Small intestine (tissue), 7 donors: Measurements from ENCODE around the gene TMEM161B. TPM values are rescaled to one million over a fixed set of nuclear protein-coding genes. Genes with fewer than 3 reads are reported as not detected.

Experiments
- DNase-seq, 2 donors: peaks; one replicate each; pipeline versions ENCODE4 v3.0.0 to v3.0.0-alpha.2; 2013
- FAIRE-seq: peaks from 2 replicates; lab custom pipeline; 2012; peaks lifted over from hg19 to GRCh38; lab: Jason Lieb, UNC
- H3K27ac ChIP-seq, 3 donors: one replicate each; pipeline ENCODE4 v1.5.1; 2013; ENCODE audit warnings: low read length in 2 of 3, mild to moderate bottlenecking in 2 of 3, control low read depth in 1 of 3, inconsistent platforms in 1 of 3, low read depth in 1 of 3, moderate library complexity in 1 of 3
- H3K27me3 ChIP-seq, 3 donors: one replicate each; pipeline ENCODE4 v1.6.1; 2013; ENCODE audit warnings: low read length in 3 of 3, inconsistent platforms in 1 of 3; ENCODE audit not compliant: control insufficient read depth in 3 of 3, insufficient read depth in 3 of 3
- H3K36me3 ChIP-seq, 3 donors: one replicate each; pipeline ENCODE4 v1.6.1; 2013; ENCODE audit warnings: low read length in 3 of 3, inconsistent platforms in 1 of 3, low read depth in 1 of 3, mild to moderate bottlenecking in 1 of 3, moderate library complexity in 1 of 3; ENCODE audit not compliant: control insufficient read depth in 3 of 3, insufficient read depth in 2 of 3
- H3K4me1 ChIP-seq, 3 donors: one replicate each; pipeline ENCODE4 v1.6.1; 2013; ENCODE audit warnings: low read length in 2 of 3, inconsistent platforms in 1 of 3, low read depth in 1 of 3, mild to moderate bottlenecking in 1 of 3, moderate library complexity in 1 of 3; ENCODE audit not compliant: control insufficient read depth in 3 of 3, insufficient read depth in 2 of 3
- H3K4me3 ChIP-seq, 3 donors: one replicate each; pipeline ENCODE4 v1.5.1; 2013; ENCODE audit warnings: low read length in 3 of 3, control low read depth in 1 of 3, inconsistent platforms in 1 of 3, low read depth in 1 of 3, mild to moderate bottlenecking in 1 of 3, moderate library complexity in 1 of 3
- H3K9me3 ChIP-seq, 2 donors: one replicate each; pipeline ENCODE4 v1.6.1; 2013; ENCODE audit warnings: low read depth in 1 of 2, low read length in 1 of 2; ENCODE audit not compliant: control insufficient read depth in 2 of 2, insufficient read depth in 1 of 2
- WGBS, 3 donors: extraction: QIAGEN DNeasy Blood & Tissue Kit; methylation state at CpG; one replicate each; pipeline ENCODE4 v1.1.7; 2013; 5-methylcytosine and 5-hydroxymethylcytosine counted together
- polyA plus RNA-seq, 4 donors: library from polyadenylated mRNA; stranded (reverse) in 3 of 4; unstranded in 1 of 4; fragments of 200-250 nt in 3 of 4; fragments of 120-200 nt in 1 of 4; gene quantifications; one replicate each; pipeline versions ENCODE4 v1.2.1 to v1.2.3, GENCODE V29; 2013
- donor health status: healthy with polysubstance abuse.
- donor health status: control.
- donor health status: control.
- donor health status: Bipolar disorder and iron deficiency.
- donor health status: healthy.

TMEM161B gene
- polyA plus RNA-seq, 4 donors: 6.3 to 28.9 (median 10.8) TPM

DNA sequence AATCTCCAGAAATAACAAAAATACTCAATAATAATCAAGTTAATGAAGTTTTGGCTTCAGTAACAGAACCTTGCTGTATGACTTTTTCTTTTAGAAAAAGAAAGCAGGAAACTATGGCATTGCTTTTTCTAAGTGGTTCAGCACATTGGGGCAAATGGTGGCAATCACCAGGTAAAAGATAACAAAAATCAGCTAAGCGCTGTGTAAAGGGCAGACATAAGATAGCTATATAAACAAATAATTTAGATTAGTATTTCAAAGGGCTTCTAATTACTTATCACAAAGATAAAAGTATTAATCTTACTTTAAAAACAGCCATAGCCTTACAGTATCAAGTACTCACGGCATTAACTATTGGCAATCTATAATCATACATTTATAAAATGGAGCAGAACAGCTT, 10.0 kb downstream of the TMEM161B start:
- peaks cover 0 to 2% (median 0%) of the 10 kb centered on the region in 3 donors for H3K36me3 ChIP-seq
- no peaks in the 10 kb centered on the region for H3K9me3 ChIP-seq
- 18 to 69% (median 33%) methylated on average over 2 of the region's 2 CpGs for WGBS, 3 donors

DNA sequence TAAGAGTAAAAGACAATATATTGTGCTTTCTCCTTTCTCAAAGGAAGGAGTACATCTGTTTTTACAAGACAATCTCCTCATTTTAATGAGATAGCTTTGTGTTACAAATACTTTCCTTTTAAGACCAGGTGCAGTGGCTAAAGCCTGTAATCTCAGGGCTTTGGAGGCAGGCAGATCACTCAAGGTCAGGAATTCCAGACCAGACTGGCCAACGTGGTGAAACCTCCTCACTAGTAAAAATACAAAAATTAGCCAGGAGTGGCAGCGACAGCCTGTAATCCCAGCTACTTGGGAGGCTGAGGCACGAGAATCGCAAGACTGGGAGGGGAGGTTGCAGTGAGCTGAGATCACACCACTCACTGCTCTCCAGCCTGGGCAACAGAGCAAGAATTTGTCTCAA, 11.8 kb downstream of the TMEM161B start:
- Histone ChIP-seq H3K27me3 (no peaks in the 10 kb centered on the region), H3K9me3 (no peaks in the 10 kb centered on the region), H3K36me3 (peaks cover 0 to 2% (median 2%) of the 10 kb centered on the region in 3 donors), H3K4me3 (no peak overlapping the region), H3K4me1 (peaks cover 0 to 10% (median 0%) of the 10 kb centered on the region in 3 donors), H3K27ac (no peak overlapping the region)
- FAIRE-seq: no peak
- DNase-seq: no peak
- 74 to 80% (median 79%) methylated on average over 4 of the region's 4 CpGs for WGBS, 3 donors

More for the DNA sequence above, 10.0 kb downstream of the TMEM161B start:
- DNase-seq (peak in 1 of 2 donors; percentile 58), FAIRE-seq (no peak)
- Histone ChIP-seq H3K27me3 (no peaks in the 10 kb centered on the region), H3K4me1 (peaks cover 0 to 10% (median 0%) of the 10 kb centered on the region in 3 donors), H3K27ac (peak overlapping the region in 1 of 3 donors; percentile 32), H3K4me3 (no peak overlapping the region)

GRCh38 chr5:88256037-88256436, 12.6 kb downstream of the TMEM161B start:
- peak; percentile 15 for FAIRE-seq

GRCh38 chr5:88254320-88254719, 14.3 kb downstream of the TMEM161B start:
- FAIRE-seq (no peak), DNase-seq (no peak)
- peaks cover 0 to 3% of the 10 kb centered on the region in 2 donors for H3K9me3 ChIP-seq
- peaks cover 0 to 8% (median 2%) of the 10 kb centered on the region in 3 donors for H3K36me3 ChIP-seq
- WGBS, 3 donors: 95 to 100% (median 100%) methylated on average over 1 of the region's 1 CpG
- H3K4me1 ChIP-seq: peaks cover 0 to 8% (median 7%) of the 10 kb centered on the region in 3 donors
- no peak overlapping the region for H3K27ac ChIP-seq
- no peaks in the 10 kb centered on the region for H3K27me3 ChIP-seq
- H3K4me3 ChIP-seq: no peak overlapping the region

More at GRCh38 chr5:88256037-88256436, 12.6 kb downstream of the TMEM161B start:
- Histone ChIP-seq H3K4me1 (peaks cover 0 to 10% (median 0%) of the 10 kb centered on the region in 3 donors), H3K36me3 (peaks cover 0 to 2% (median 2%) of the 10 kb centered on the region in 3 donors), H3K27ac (no peak overlapping the region), H3K4me3 (no peak overlapping the region), H3K9me3 (no peaks in the 10 kb centered on the region), H3K27me3 (no peaks in the 10 kb centered on the region)
- no peak for DNase-seq

DNA sequence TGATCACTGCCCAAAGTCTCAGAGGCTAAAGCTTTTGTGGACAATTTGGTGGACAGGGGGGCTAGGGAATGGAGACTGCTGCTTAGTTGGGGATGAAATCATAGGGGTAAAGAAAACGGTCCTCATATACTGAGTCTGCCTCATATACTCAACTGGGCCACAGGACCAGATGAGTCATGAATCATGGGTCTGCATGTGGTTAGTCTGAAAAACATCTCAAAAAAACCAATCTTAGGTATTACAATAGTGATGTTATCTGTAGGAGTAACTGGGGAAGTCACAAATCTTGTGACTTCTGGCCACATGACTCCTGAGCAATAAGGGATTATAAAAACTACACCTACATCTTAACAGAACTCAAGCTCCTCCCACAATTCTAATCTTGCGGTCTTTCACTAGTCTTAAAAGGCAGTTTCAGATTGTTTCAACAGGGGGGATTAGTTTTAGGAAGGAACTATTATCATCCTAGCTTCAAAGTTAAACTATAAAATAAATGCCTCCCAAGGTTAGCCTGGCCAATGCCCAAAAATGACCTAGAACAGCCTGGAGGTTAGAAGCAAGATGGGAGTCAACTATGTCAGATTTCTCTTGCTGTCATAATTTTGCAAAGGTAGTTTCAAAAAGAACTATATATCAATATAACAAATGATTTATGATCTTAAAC, 17.5 kb downstream of the TMEM161B start:
- H3K36me3 ChIP-seq: peaks cover 0 to 8% (median 0%) of the 10 kb centered on the region in 3 donors
- H3K9me3 ChIP-seq: peaks cover 0 to 3% of the 10 kb centered on the region in 2 donors
- no peaks in the 10 kb centered on the region for H3K27me3 ChIP-seq
- H3K4me1 ChIP-seq: peaks cover 0 to 7% (median 5%) of the 10 kb centered on the region in 3 donors
- no peak overlapping the region for H3K4me3 ChIP-seq
- DNase-seq (peak in 1 of 2 donors; percentile 19), FAIRE-seq (no peak)
- WGBS, 3 donors: 78 to 89% (median 86%) methylated on average over 2 of the region's 2 CpGs
- H3K27ac ChIP-seq: no peak overlapping the region

DNA sequence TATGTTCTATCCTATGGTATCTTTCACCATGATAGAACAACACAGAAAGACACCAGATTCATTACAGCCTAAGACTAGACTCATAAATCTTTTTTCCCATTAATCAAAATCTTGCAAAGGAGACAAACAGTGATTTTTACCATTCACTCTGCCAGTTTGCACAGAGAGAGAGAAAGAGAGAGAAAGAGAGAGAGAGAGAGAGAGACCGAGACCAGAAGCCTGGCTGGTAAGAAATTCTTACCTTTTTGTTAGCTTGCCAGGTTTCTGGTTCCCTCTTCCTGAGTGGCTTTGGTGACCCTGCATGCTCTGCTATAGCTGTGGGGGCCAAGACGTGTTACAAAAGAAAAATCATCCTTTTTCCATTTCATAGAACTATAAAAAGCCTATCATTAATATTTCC, 18.6 kb downstream of the TMEM161B start:
- H3K4me1 ChIP-seq: peaks cover 0 to 7% (median under 1%) of the 10 kb centered on the region in 3 donors
- H3K9me3 ChIP-seq: peaks cover 0 to 3% of the 10 kb centered on the region in 2 donors
- H3K27ac ChIP-seq: no peak overlapping the region
- H3K36me3 ChIP-seq: peaks cover 0 to 8% (median 0%) of the 10 kb centered on the region in 3 donors
- DNase-seq (no peak), FAIRE-seq (no peak)
- 89 to 96% (median 91%) methylated on average over 2 of the region's 2 CpGs for WGBS, 3 donors
- H3K4me3 ChIP-seq: no peak overlapping the region
- H3K27me3 ChIP-seq: no peaks in the 10 kb centered on the region

DNA sequence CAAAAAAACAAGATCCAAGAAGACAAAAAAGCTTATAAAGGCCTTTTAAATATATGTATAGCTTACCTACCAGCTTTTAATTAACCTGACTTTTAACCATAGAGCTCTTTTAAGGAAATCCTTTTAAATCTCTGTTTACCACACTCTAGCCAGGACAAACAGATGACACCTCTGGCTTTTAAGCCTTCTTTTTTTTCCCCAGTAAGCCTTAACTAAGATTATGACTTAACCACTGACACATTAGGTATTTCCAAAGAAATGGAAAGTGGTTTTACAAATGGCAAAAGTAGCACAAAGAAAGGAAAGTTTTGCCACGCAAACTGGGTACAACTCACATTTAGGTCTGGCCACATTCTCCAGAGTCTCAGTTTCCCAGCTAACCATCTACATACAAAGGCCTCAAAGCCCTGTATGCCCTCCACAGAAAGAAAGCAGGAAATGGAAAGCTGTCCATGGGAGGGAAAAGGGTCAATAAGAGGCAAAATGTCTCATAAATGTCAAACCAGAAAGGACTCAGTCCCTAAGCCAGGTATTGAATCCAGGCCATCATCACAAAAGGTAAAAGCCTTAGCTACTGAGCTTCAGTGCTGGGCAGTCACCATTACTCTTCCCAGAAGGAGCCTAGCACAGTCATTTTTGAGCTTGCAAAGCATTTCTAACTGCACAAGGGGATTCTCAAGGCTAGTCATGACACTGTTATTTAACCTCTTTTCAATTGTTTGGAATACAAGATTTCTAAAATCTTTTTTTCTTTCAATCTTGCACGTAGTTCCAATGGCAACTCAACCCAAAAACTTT, 19.7 kb downstream of the TMEM161B start:
- H3K4me3 ChIP-seq: no peak overlapping the region
- DNase-seq (no peak), FAIRE-seq (no peak)
- peaks cover 0 to 8% (median 0%) of the 10 kb centered on the region in 3 donors for H3K36me3 ChIP-seq
- H3K4me1 ChIP-seq: peaks cover 0 to 7% (median 3%) of the 10 kb centered on the region in 3 donors
- H3K9me3 ChIP-seq: peaks cover 0 to 3% of the 10 kb centered on the region in 2 donors
- no peaks in the 10 kb centered on the region for H3K27me3 ChIP-seq
- 93 to 97% (median 94%) methylated on average over 2 of the region's 2 CpGs for WGBS, 3 donors
- no peak overlapping the region for H3K27ac ChIP-seq

DNA sequence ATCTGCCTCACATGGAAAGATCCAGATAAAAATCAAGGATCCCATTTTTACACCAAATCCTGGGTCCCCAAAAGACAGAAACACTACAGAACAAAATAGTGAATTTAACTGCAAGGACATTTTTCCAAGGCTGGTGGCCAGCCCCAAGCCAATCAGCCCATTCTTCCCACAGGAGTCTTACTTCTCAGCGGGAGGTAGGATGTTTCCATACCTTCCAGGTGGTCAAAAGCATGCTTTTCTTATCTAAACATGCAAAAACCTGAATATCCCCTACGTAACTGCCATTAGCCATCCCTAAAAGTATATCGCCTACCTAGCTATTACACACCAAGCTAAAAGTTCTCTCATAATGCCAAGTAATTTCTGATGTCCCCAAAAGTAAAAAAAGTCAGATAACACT, 20.6 kb downstream of the TMEM161B start:
- Histone ChIP-seq H3K4me3 (no peak overlapping the region), H3K4me1 (peaks cover 0 to 7% (median 3%) of the 10 kb centered on the region in 3 donors), H3K9me3 (peaks cover 0 to 3% of the 10 kb centered on the region in 2 donors), H3K27me3 (no peaks in the 10 kb centered on the region), H3K36me3 (peaks cover 0 to 8% (median 0%) of the 10 kb centered on the region in 3 donors), H3K27ac (no peak overlapping the region)
- 95 to 99% (median 97%) methylated on average over 3 of the region's 3 CpGs for WGBS, 3 donors
- DNase-seq (no peak), FAIRE-seq (no peak)
